Measurements from ENCODE around the gene OR5T1.

OR5T1 gene

DNA sequence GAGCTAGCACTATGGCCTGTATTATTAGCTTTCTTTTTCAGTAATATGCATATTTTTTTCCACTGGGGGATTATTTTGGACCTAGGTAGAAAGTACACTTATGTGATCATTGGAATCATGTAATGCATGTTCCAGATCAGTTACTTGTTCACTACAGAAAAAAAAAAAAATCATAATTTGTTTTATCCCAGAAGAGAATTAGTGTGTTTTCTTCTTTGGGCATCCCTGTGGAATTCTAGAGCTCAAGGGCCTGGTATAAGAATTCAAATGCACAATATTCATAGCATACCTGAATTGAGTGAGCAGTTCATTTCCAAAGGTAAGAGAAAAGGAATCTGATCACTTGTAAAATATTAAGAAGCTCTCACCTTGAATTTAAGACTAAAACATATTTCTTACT, at the start of gene OR5T1:
Gene OR5T1, plus strand, starts transcription at position 301 of the 400 bp plus-strand sequence. CDS start 1,485 bp downstream, outside the sequence.
- no peak for DNase-seq

DNA sequence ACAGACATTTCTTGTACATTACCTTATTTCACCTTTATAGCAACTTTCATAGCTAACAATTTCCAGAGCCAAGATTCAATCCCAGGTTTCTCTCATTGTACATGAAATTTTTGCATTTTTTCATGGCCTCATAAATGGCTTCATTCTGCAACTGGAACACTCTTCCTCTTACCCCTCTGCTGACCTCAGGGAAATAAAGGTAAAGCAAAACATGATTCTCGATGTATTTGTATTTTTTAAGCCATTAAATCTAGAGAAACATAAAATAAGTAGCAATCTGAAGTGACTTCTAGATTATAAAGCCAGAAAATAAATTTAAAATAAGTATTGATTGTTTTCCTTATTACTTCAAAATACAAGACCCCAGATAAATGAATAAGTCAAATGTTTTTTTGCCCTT, 39.8 kb upstream of the OR5T1 start, which contains the start of gene OR5T2:
Gene OR5T2, minus strand, starts transcription at position 101 of the 400 bp plus-strand sequence. CDS start 1,193 bp downstream, outside the sequence.
- DNase-seq: no peak

DNA sequence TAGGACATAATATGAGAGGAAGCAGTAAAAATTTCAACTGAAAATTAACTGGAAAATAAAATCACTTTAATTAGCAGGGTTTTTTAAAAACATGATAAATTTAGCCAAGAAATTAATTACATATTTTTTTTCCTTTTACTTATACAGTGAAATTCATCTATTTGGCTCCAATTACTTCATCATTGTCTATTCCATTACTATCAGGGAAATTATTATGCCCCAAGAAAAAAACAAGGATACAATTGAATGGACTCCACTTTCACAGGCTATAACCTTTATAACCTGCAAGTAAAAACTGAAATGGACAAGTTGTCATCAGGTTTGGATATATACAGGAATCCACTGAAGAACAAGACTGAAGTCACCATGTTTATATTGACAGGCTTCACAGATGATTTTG, 22.0 kb upstream of the OR5T1 start, which contains the start of gene OR5T3:
Gene OR5T3, plus strand, starts transcription at position 301 of the 400 bp plus-strand sequence. Its CDS starts 0 bp downstream, at position 301.
- no peak for DNase-seq

DNA sequence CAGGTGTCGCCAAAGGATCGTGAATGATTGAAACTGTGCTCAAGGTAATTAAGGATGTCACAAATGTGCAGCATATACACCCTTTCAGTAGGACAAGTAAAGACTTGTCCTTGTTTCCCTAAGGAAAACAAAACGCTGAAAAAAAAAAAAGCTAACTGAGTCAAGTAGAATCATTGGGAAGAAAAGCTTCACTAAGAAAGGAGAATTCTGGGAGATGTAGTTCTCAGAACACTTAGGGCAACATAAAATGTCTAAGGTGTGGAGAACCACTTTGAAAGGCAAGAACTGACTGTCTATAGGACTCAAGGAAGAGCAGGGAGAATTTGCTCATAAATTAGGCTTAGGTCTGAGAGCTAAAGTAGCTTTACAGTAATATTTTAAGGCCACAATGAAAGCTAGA, 2.9 kb upstream of the OR5T1 start:
- DNase-seq: no peak

DNA sequence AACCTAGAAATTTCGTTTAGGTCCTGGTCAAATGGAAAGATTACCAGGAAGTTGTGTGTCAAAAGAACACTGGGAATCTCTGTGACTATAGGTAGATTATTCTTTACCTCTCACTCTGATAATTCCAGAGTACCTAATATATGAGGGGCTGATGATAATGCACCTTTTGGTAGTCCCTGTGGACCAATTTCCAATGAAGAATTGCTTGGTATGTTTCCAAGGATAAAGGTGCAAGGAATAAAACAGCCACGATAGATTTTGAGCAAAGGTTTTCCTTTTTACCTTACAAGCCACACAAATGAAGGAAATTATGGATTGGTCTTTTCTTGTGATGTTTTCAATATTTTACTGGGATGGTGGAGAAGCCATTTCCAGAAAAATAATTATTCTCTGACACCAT, 18.2 kb downstream of the OR5T1 start, which contains the start of gene OR8H1:
Gene OR8H1, minus strand, starts transcription at position 101 of the 400 bp plus-strand sequence. CDS start 1,192 bp downstream, outside the sequence.
- DNase-seq: no peak

DNA sequence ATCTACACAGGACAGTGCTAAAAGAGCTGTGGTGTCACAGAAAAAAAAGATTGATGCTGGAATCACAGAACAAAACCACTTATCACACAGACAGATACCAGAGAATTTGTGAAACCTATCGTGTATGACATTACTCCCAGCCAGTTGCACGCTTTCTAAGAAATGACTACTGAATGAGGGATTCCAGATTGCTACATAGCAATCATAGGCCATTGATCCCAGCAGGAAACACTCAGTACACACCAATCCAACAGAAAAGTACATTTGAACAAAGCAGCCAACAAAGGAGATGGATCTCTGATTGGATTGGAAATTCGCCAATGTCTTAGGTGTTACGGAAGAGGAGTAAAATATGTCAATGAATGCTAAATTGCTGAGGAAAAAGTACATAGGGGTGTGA, 22.9 kb downstream of the OR5T1 start:
- no peak for DNase-seq

DNA sequence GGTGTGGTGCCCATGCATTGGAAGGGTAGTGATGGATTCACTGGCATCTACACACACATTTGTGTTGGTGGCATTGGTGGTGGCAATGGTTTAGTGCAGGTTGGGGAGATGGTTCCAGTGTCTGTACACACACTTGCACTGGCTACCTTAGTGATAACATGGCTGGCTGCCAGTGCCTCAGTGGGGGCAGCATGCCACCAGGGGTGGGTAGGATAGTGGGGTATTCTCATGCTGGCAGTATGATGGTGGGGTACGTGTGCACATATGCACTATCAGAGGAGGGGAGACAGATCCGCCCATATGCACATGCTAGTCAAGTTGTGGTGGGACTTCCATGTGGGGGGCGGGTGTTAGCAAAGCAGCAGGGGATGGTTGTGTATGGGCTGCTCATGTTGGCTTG, 33.9 kb downstream of the OR5T1 start:
- DNase-seq: no peak

DNA sequence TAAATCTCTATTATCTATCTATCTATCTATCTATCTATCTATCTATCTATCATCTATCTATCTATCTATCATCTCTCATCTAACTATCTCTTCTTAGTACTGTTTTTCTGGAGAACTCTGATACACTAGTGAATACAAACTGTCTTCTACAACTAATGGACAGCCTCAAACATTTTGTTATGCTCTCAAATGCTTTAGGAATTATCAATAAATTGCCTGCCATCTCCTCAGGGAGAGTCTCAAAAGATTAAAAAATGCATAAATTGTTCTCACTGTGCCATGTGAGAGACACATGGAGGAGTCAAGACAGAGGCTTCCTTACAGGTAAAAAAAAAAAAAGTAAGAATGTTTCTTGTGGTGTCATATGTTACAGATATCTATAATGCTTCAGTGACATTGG, 40.9 kb downstream of the OR5T1 start, which contains the start of gene OR8K3:
Gene OR8K3, plus strand, starts transcription at position 301 of the 400 bp plus-strand sequence. CDS start 3,163 bp downstream, outside the sequence.
- no peak for DNase-seq
